ENCODE measurements around the gene ABHD3. TPM values are rescaled to one million over a fixed set of nuclear protein-coding genes. Genes with fewer than 3 reads are reported as not detected.

Gene ABHD3
- total RNA-seq, 1 experiment from 2014 or later, result 23.3 TPM

DNA sequence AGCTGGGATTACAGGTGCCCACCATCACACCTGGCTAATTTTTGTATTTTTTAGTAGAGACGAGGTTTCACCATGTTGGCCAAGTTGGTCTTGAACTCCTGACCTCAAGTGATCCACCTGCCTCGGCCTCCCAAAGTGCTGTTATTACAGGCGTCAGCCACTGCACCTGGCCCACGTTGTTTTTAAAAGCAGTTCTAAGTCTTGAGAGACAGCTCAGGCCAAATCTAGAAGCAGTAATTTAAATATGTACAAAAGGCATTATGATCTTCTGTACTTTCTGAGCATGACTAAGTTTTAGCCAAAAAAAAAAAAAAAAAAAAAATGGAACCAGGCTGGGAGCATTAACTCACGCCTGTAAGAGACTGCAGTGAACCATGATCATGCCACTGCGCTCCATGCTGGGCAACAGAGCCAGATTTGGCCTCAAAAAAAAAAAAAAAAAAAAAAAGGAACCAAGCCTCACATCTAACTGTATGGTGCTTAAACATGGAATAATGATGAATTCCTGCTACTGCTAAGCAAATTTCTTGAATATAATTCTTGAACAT lies 4.0 kb downstream of the ABHD3 start:
- ChIA-PET POLR2A (interaction anchor here (0.6 kb wide), 1 partner anchor 11 kb away, joined by 3 read pairs; no protein-coding TSS in a partner anchor), CTCF (no interaction called here)
- DNase-seq (ENCODE audit: low read depth, low spot score) (no peak), ATAC-seq (no peak)
- Histone ChIP-seq H3K36me3 (ENCODE audit: control insufficient read depth, insufficient read depth, low read length) (peaks cover 5% of the 10 kb centered on the region; the same call in 1 of the 2 replicates), H3K27ac (ENCODE audit: low read length) (no peak overlapping the region), H3K4me1 (ENCODE audit: control insufficient read depth, insufficient read depth, low read length) (peaks cover 10% of the 10 kb centered on the region; the same call in 1 of the 2 replicates), H3K9me3 (ENCODE audit: control insufficient read depth, insufficient read depth, low read depth, low read length) (no peaks in the 10 kb centered on the region), H3K4me3 (ENCODE audit: low read depth in 2 of 2, low read length in 2 of 2) (no peak overlapping the region), H3K27me3 (ENCODE audit: control insufficient read depth, insufficient read depth, low read length) (no peaks in the 10 kb centered on the region)
- in situ Hi-C loops (cut with HindIII; ENCODE audit: low pct_unique_long_range_greater_than_20kb, low sequenced_read_pairs), result no loop called here
- no TSS peak for BruUV-seq (replicated peaks)
- intact Hi-C loops (cut with micrococcal nuclease; ENCODE audit: unreplicated experiment), result loop anchor here (5.0 kb wide), 1 partner anchor 42 kb away; the partner anchor contains the start of gene MIB1
- TF ChIP-seq POLR2AphosphoS5 (IDR thresholded peaks at IDR 0.05; ENCODE audit: low read depth, low read length) (no peak), CTCF (IDR thresholded peaks at IDR 0.05) (no peak), TCF7L2 (IDR thresholded peaks at IDR 0.05; ENCODE audit: low read depth, low read length) (no peak), SIN3A (IDR thresholded peaks at IDR 0.05; ENCODE audit: borderline replicate concordance, insufficient read depth, low read depth, low read length) (no peak)
- TF ChIP-seq, protein P1, sequence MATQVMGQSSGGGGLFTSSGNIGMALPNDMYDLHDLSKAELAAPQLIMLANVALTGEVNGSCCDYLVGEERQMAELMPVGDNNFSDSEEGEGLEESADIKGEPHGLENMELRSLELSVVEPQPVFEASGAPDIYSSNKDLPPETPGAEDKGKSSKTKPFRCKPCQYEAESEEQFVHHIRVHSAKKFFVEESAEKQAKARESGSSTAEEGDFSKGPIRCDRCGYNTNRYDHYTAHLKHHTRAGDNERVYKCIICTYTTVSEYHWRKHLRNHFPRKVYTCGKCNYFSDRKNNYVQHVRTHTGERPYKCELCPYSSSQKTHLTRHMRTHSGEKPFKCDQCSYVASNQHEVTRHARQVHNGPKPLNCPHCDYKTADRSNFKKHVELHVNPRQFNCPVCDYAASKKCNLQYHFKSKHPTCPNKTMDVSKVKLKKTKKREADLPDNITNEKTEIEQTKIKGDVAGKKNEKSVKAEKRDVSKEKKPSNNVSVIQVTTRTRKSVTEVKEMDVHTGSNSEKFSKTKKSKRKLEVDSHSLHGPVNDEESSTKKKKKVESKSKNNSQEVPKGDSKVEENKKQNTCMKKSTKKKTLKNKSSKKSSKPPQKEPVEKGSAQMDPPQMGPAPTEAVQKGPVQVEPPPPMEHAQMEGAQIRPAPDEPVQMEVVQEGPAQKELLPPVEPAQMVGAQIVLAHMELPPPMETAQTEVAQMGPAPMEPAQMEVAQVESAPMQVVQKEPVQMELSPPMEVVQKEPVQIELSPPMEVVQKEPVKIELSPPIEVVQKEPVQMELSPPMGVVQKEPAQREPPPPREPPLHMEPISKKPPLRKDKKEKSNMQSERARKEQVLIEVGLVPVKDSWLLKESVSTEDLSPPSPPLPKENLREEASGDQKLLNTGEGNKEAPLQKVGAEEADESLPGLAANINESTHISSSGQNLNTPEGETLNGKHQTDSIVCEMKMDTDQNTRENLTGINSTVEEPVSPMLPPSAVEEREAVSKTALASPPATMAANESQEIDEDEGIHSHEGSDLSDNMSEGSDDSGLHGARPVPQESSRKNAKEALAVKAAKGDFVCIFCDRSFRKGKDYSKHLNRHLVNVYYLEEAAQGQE (IDR thresholded peaks at IDR 0.05; ENCODE audit: insufficient read depth in 1 of 2, low read depth in 2 of 2, low read length in 1 of 2), result no peak

DNA sequence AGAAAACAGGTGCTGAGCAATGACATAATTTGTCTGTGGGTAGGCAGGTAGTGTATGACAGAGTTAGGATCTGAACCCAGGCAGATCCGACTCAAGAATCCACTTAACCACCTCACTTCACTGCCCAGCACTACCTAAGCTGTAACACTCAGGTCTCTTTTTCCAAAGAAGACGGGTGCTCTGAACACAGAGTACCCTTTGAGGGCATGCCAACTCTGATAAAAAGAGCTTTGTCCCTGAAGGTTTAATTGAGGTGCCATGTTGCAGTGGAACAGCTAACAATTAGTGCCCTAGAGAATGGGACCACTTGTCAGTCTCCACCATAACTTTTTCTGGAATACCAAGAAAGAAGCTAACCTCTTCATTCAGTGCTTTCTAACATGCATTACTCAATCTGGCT lies 11.3 kb downstream of the ABHD3 start:
- no TSS peak for BruUV-seq (replicated peaks)
- Histone ChIP-seq H3K27ac (ENCODE audit: low read length) (no peak overlapping the region), H3K9me3 (ENCODE audit: control insufficient read depth, insufficient read depth, low read depth, low read length) (no peaks in the 10 kb centered on the region; the same call in 1 of the 2 replicates), H3K4me1 (ENCODE audit: control insufficient read depth, insufficient read depth, low read length) (no peaks in the 10 kb centered on the region), H3K4me3 (ENCODE audit: low read depth in 2 of 2, low read length in 2 of 2) (no peak overlapping the region), H3K27me3 (ENCODE audit: control insufficient read depth, insufficient read depth, low read length) (no peaks in the 10 kb centered on the region), H3K36me3 (ENCODE audit: control insufficient read depth, insufficient read depth, low read length) (no peaks in the 10 kb centered on the region; the same call in 1 of the 2 replicates)
- POLR2A ChIA-PET, result no interaction called here
- intact Hi-C loops (cut with micrococcal nuclease; ENCODE audit: unreplicated experiment), result no loop called here
- no peak for ATAC-seq
- CTCF ChIA-PET, result no interaction called here
- in situ Hi-C loops (cut with HindIII; ENCODE audit: low pct_unique_long_range_greater_than_20kb, low sequenced_read_pairs), result no loop called here
- TF ChIP-seq, protein P1 (IDR thresholded peaks at IDR 0.05; ENCODE audit: insufficient read depth in 1 of 2, low read depth in 2 of 2, low read length in 1 of 2), result no peak
- no peak for TF ChIP-seq TCF7L2 (IDR thresholded peaks at IDR 0.05; ENCODE audit: low read depth, low read length)
- TF ChIP-seq SIN3A (IDR thresholded peaks at IDR 0.05; ENCODE audit: borderline replicate concordance, insufficient read depth, low read depth, low read length), result no peak
- no peak for TF ChIP-seq POLR2AphosphoS5 (IDR thresholded peaks at IDR 0.05; ENCODE audit: low read depth, low read length)
- no peak for TF ChIP-seq CTCF (IDR thresholded peaks at IDR 0.05)
- no peak for DNase-seq (ENCODE audit: low read depth, low spot score)

All from Panc1 (cell line).